Stimulated activated CD8-positive, alpha-beta memory T cell treated with anti-CD3 and anti-CD28 coated beads, Interleukin-4, amount 100 ng/mL, for 48 hours (primary cell): ENCODE data around the gene PITX3.
"Not testable (repeated sequence)": the region's sequence is repeated elsewhere in the genome, so short reads cannot be mapped to it uniquely, and the experiment has no call there.

Source experiments
- DNase-seq: peaks from one replicate; pipeline ENCODE4 v3.0.0-alpha.2; 2020

Gene PITX3

GRCh38 chr10:102254426-102254825 is 13.1 kb upstream of the PITX3 start:
- no peak for DNase-seq

- not testable (repeated sequence) for DNase-seq
These were observed 11.2 kb upstream of the PITX3 start for GRCh38 chr10:102252508-102252907.

GRCh38 chr10:102247734-102248133 is 6.4 kb upstream of the PITX3 start:
- DNase-seq, result no peak

- no peak for DNase-seq
These were observed 4.9 kb upstream of the PITX3 start for GRCh38 chr10:102246261-102246660.

GRCh38 chr10:102245932-102246251 is 4.6 kb upstream of the PITX3 start:
- no peak for DNase-seq

- peak; percentile 87 for DNase-seq
These were observed 4.0 kb upstream of the PITX3 start, which contains the start of gene GBF1 for GRCh38 chr10:102245082-102245931. GBF1 (plus strand) TSS chr10:102245532; CDS start chr10:102258939, 13,407 bp downstream.

- no peak for DNase-seq
These were observed 2.0 kb upstream of the PITX3 start for GRCh38 chr10:102243309-102243708.

- no peak for DNase-seq
These were observed 790 bp upstream of the PITX3 start for GRCh38 chr10:102242118-102242485.

GRCh38 chr10:102241032-102241443 is 274 bp downstream of the PITX3 start:
- DNase-seq, result no peak

GRCh38 chr10:102240467-102241031 is 763 bp downstream of the PITX3 start:
- DNase-seq, result no peak

- no peak for DNase-seq
These were observed 3.5 kb downstream of the PITX3 start for GRCh38 chr10:102237711-102238252.

GRCh38 chr10:102236006-102236405 is 5.3 kb downstream of the PITX3 start:
- no peak for DNase-seq

- DNase-seq, result no peak
These were observed 5.8 kb downstream of the PITX3 start for GRCh38 chr10:102235598-102235920.

- DNase-seq, result no peak
These were observed 6.3 kb downstream of the PITX3 start for GRCh38 chr10:102234888-102235597.

- DNase-seq, result no peak
These were observed 7.3 kb downstream of the PITX3 start for GRCh38 chr10:102233997-102234396.

GRCh38 chr10:102231357-102232318 is 9.7 kb downstream of the PITX3 start:
- peak; percentile 88 for DNase-seq

GRCh38 chr10:102230861-102231356 is 10.4 kb downstream of the PITX3 start:
- DNase-seq, result peak; percentile 70

- DNase-seq, result peak; percentile 60
These were observed 10.9 kb downstream of the PITX3 start for GRCh38 chr10:102230264-102230860.

- peak; percentile 92 for DNase-seq
These were observed 11.5 kb downstream of the PITX3 start for GRCh38 chr10:102229810-102230263.

GRCh38 chr10:102227050-102227449 is 14.3 kb downstream of the PITX3 start:
- no peak for DNase-seq

- no peak for DNase-seq
These were observed 14.8 kb downstream of the PITX3 start for GRCh38 chr10:102226542-102226870.
